ENCODE data around the gene ACACA. TPM values are rescaled to one million over a fixed set of nuclear protein-coding genes. Genes with fewer than 3 reads are reported as not detected.

ACACA gene
- total RNA-seq, 6 experiments from 2014 or later = 37.7 to 43.0 (median 40.7) TPM

GRCh38 chr17:37280841-37281240, 125.8 kb downstream of the ACACA start:
- Mint-ChIP-seq H3K4me1 (ENCODE audit: low read depth) (peaks cover 22% of the 10 kb centered on the region), H3K4me3 (no peak overlapping the region), H3K27ac (no peak overlapping the region), H3K36me3 (ENCODE audit: low read depth) (peaks cover 30% of the 10 kb centered on the region), H3K9me3 (no peaks in the 10 kb centered on the region), H3K27me3 (ENCODE audit: insufficient read depth) (peaks cover 1% of the 10 kb centered on the region; the same call in 1 of the 2 replicates)
- no peak for DNase-seq
- no peak for TF ChIP-seq CTCF (IDR thresholded peaks at IDR 0.05)

GRCh38 chr17:37278247-37278894, 128.3 kb downstream of the ACACA start:
- Mint-ChIP-seq H3K4me3 (no peak overlapping the region), H3K27me3 (ENCODE audit: insufficient read depth) (peaks cover 1% of the 10 kb centered on the region; the same call in 1 of the 2 replicates), H3K4me1 (ENCODE audit: low read depth) (peaks cover 29% of the 10 kb centered on the region), H3K9me3 (no peaks in the 10 kb centered on the region), H3K36me3 (ENCODE audit: low read depth) (peaks cover 30% of the 10 kb centered on the region), H3K27ac (no peak overlapping the region)
- no peak for TF ChIP-seq CTCF (IDR thresholded peaks at IDR 0.05)
- DNase-seq = no peak

- no peak for DNase-seq
- Mint-ChIP-seq H3K4me1 (ENCODE audit: low read depth) (peaks cover 27% of the 10 kb centered on the region), H3K36me3 (ENCODE audit: low read depth) (peaks cover 17% of the 10 kb centered on the region), H3K27me3 (ENCODE audit: insufficient read depth) (no peaks in the 10 kb centered on the region), H3K4me3 (no peak overlapping the region), H3K27ac (no peak overlapping the region), H3K9me3 (no peaks in the 10 kb centered on the region)
- no peak for TF ChIP-seq CTCF (IDR thresholded peaks at IDR 0.05)
Measured at GRCh38 chr17:37276475-37276874, 130.2 kb downstream of the ACACA start.

GRCh38 chr17:37274461-37274860, 132.2 kb downstream of the ACACA start:
- H3K36me3 Mint-ChIP-seq (ENCODE audit: low read depth) = peaks cover 14% of the 10 kb centered on the region
- no peaks in the 10 kb centered on the region for H3K27me3 Mint-ChIP-seq (ENCODE audit: insufficient read depth)
- no peak overlapping the region for H3K4me3 Mint-ChIP-seq
- peaks cover 27% of the 10 kb centered on the region for H3K4me1 Mint-ChIP-seq (ENCODE audit: low read depth)
- peak; percentile 38 for DNase-seq
- H3K27ac Mint-ChIP-seq = peak overlapping the region; percentile 58
- no peak for TF ChIP-seq CTCF (IDR thresholded peaks at IDR 0.05)
- H3K9me3 Mint-ChIP-seq = no peaks in the 10 kb centered on the region

- Mint-ChIP-seq H3K4me1 (ENCODE audit: low read depth) (peaks cover 27% of the 10 kb centered on the region), H3K4me3 (no peak overlapping the region), H3K9me3 (no peaks in the 10 kb centered on the region), H3K27ac (peak overlapping the region; percentile 58; the same call in 1 of the 2 replicates), H3K36me3 (ENCODE audit: low read depth) (peaks cover 19% of the 10 kb centered on the region), H3K27me3 (ENCODE audit: insufficient read depth) (no peaks in the 10 kb centered on the region)
- TF ChIP-seq CTCF (IDR thresholded peaks at IDR 0.05) = no peak
- DNase-seq = peak; percentile 22
Measured at GRCh38 chr17:37273409-37274051, 133.1 kb downstream of the ACACA start.

All from HFFc6 (cell line).